ENCODE data around the gene MAN1B1.
A peak's percentile ranks its signal among the peaks of the same experiment; 100 is the strongest.

The MAN1B1 gene

DNA sequence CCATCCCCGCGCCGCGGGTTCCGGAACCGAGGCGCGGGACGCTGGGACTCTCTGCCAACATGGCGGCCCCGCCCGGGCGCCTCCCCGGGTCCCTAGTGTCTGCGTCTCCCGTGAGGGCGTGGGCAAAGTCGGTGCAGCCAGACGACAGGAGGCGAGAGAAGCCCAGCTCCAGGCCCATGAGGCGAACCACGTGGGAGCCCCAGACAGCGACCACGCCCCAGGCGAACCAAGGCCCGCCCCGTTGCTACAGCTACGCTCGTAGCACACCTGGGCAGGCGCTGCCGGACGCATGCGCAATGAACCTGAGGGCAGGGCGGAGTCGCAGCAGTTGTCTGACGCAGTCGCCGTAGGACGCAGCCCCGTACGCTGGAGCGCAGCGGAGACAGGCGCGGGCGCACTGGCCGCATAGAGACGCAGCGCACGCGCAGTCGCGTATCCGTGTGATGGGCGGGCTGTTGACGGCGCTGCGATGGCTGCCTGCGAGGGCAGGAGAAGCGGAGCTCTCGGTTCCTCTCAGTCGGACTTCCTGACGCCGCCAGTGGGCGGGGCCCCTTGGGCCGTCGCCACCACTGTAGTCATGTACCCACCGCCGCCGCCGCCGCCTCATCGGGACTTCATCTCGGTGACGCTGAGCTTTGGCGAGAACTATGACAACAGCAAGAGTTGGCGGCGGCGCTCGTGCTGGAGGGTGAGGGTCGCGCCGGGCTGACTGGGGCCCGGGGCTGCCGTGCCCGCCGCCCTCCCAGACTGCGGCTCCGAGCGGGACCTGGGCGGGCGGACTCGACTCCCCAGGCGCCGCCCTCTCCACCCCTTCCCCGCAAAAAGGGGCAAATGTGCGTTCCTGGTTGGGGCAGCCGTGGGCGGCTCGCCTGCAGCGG, at the start of gene MAN1B1:
MAN1B1 (plus strand) TSS at position 455 of the 878 bp plus-strand sequence; CDS start at position 470, 15 bp downstream.
- Histone ChIP-seq H3K36me3 (replicated peaks) (peaks cover under 1% of the 10 kb centered on the region), H3K27me3 (replicated peaks) (no peaks in the 10 kb centered on the region), H3K27ac (peak within 1 kb of the TSS; percentile 81), H3K4me3 (ENCODE audit: low read depth, low read length) (peak within 1 kb of the TSS; percentile 73)
- TF ChIP-seq, protein P1, sequence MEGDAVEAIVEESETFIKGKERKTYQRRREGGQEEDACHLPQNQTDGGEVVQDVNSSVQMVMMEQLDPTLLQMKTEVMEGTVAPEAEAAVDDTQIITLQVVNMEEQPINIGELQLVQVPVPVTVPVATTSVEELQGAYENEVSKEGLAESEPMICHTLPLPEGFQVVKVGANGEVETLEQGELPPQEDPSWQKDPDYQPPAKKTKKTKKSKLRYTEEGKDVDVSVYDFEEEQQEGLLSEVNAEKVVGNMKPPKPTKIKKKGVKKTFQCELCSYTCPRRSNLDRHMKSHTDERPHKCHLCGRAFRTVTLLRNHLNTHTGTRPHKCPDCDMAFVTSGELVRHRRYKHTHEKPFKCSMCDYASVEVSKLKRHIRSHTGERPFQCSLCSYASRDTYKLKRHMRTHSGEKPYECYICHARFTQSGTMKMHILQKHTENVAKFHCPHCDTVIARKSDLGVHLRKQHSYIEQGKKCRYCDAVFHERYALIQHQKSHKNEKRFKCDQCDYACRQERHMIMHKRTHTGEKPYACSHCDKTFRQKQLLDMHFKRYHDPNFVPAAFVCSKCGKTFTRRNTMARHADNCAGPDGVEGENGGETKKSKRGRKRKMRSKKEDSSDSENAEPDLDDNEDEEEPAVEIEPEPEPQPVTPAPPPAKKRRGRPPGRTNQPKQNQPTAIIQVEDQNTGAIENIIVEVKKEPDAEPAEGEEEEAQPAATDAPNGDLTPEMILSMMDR (IDR thresholded peaks at IDR 0.05; ENCODE audit: low read depth, low read length, missing control alignments), result no peak
- DNase-seq, result peak; percentile 96
- in situ Hi-C loops (cut with HindIII; ENCODE audit: low pct_ligation_motif_present, low sequenced_read_pairs), result no loop called here

DNA sequence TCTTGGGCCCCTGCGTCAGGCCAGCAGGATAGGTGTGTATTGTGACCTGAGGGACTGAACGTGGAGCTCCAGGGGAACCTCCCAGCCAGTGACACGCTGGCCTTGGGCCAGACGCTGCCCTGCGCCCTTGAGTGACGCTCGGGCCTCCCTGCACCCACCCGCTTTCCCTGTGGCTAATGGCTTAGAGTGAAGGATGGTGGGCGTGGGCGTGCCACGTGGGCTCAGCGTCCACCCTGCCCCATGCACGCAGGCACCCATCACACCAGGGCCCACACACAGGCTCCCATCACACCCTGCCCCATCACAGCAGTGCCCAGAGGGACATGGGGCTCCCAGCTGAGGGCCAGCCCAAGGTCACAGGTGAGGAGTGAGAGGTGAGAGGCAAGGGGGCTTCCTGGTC, 49.8 kb upstream of the MAN1B1 start:
- DNase-seq, result no peak
- no peak overlapping the region for H3K4me3 ChIP-seq (ENCODE audit: low read depth, low read length)
- H3K27me3 ChIP-seq (replicated peaks), result no peaks in the 10 kb centered on the region
- TF ChIP-seq, protein P1 (IDR thresholded peaks at IDR 0.05; ENCODE audit: low read depth, low read length, missing control alignments), result no peak
- H3K36me3 ChIP-seq (replicated peaks), result peaks cover 15% of the 10 kb centered on the region
- in situ Hi-C loops (cut with HindIII; ENCODE audit: low pct_ligation_motif_present, low sequenced_read_pairs), result loop anchor here (25.0 kb wide), 2 partner anchors 100 to 225 kb away; partner anchors contain the start of genes C8G, FBXW5 and RABL6
- H3K27ac ChIP-seq, result no peak overlapping the region

- H3K4me3 ChIP-seq (ENCODE audit: low read depth, low read length), result no peak overlapping the region
- DNase-seq, result no peak
- no peaks in the 10 kb centered on the region for H3K27me3 ChIP-seq (replicated peaks)
- in situ Hi-C loops (cut with HindIII; ENCODE audit: low pct_ligation_motif_present, low sequenced_read_pairs), result loop anchor here (25.0 kb wide), 2 partner anchors 100 to 225 kb away; partner anchors contain the start of genes C8G, FBXW5 and RABL6
- TF ChIP-seq, protein P1 (IDR thresholded peaks at IDR 0.05; ENCODE audit: low read depth, low read length, missing control alignments), result no peak
- H3K27ac ChIP-seq, result no peak overlapping the region
- peaks cover 15% of the 10 kb centered on the region for H3K36me3 ChIP-seq (replicated peaks)
Measured at GRCh38 chr9:137037483-137037882, 49.3 kb upstream of the MAN1B1 start.

GRCh38 chr9:137038916-137039315, 47.9 kb upstream of the MAN1B1 start:
- peaks cover 15% of the 10 kb centered on the region for H3K36me3 ChIP-seq (replicated peaks)
- TF ChIP-seq, protein P1 (IDR thresholded peaks at IDR 0.05; ENCODE audit: low read depth, low read length, missing control alignments), result no peak
- in situ Hi-C loops (cut with HindIII; ENCODE audit: low pct_ligation_motif_present, low sequenced_read_pairs), result loop anchor here (25.0 kb wide), 2 partner anchors 102 to 227 kb away; partner anchors contain the start of genes C8G, FBXW5 and RABL6

GRCh38 chr9:137039611-137040366, 47.0 kb upstream of the MAN1B1 start:
- in situ Hi-C loops (cut with HindIII; ENCODE audit: low pct_ligation_motif_present, low sequenced_read_pairs), result loop anchor here (25.0 kb wide), 2 partner anchors 102 to 227 kb away; partner anchors contain the start of genes C8G, FBXW5 and RABL6
- Histone ChIP-seq H3K4me3 (ENCODE audit: low read depth, low read length) (no peak overlapping the region), H3K27ac (no peak overlapping the region), H3K36me3 (replicated peaks) (peaks cover 15% of the 10 kb centered on the region), H3K27me3 (replicated peaks) (no peaks in the 10 kb centered on the region)
- no peak for DNase-seq
- TF ChIP-seq, protein P1 (IDR thresholded peaks at IDR 0.05; ENCODE audit: low read depth, low read length, missing control alignments), result no peak

More at GRCh38 chr9:137038916-137039315, 47.9 kb upstream of the MAN1B1 start:
- H3K27me3 ChIP-seq (replicated peaks), result no peaks in the 10 kb centered on the region
- no peak overlapping the region for H3K27ac ChIP-seq
- H3K4me3 ChIP-seq (ENCODE audit: low read depth, low read length), result no peak overlapping the region
- no peak for DNase-seq

Data from brain microvascular endothelial cell (primary cell).